Activated CD4-positive, alpha-beta T cell treated with anti-CD3 and anti-CD28 coated beads for 36 hours (primary cell): ENCODE data around the gene RAB26. TPM values are rescaled to one million over a fixed set of nuclear protein-coding genes. Genes with fewer than 3 reads are reported as not detected.

ENCODE experiments used
- ATAC-seq: fragments of 200-7000 bp; cut with Tn5 transposase; one replicate; pipeline ENCODE4 v1.10.0; 2021; ENCODE audit warnings: mild to moderate bottlenecking, moderate library complexity
- CTCF ChIA-PET: fragments of 350-600 bp; sonication (Branson Sonifier 250); formaldehyde crosslinking; loops from one replicate; lab custom pipeline; 2021; ENCODE audit warnings: antibody characterized with exemption; lab: Charles Lee
- POLR2A ChIA-PET: fragments of 350-600 bp; sonication (Branson Sonifier 250); formaldehyde crosslinking; loops from one replicate; lab custom pipeline; 2021; ENCODE audit warnings: antibody characterized with exemption, inconsistent platforms; lab: Charles Lee
- DNase-seq: peaks from one replicate; pipeline ENCODE4 v3.0.0-alpha.2; 2020
- H3K27ac Mint-ChIP-seq: one replicate; pipeline ENCODE4 v1.8.0; 2021; ENCODE audit warnings: mixed read lengths
- H3K27me3 Mint-ChIP-seq: one replicate; pipeline ENCODE4 v1.8.0; 2021; ENCODE audit warnings: mixed read lengths
- H3K36me3 Mint-ChIP-seq: one replicate; pipeline ENCODE4 v1.8.0; 2021; ENCODE audit warnings: low read depth, mixed read lengths
- H3K4me1 Mint-ChIP-seq: one replicate; pipeline ENCODE4 v1.8.0; 2021; ENCODE audit warnings: mixed read lengths
- H3K4me3 Mint-ChIP-seq: one replicate; pipeline ENCODE4 v1.8.0; 2021; ENCODE audit warnings: mild to moderate bottlenecking, moderate library complexity, mixed read lengths
- H3K9me3 Mint-ChIP-seq: one replicate; pipeline ENCODE4 v1.8.0; 2021; ENCODE audit warnings: low read depth, mixed read lengths
- intact Hi-C, 2 experiments: fragments of 100-400 bp; cut with DNase I in 1 of 2; cut with micrococcal nuclease in 1 of 2; formaldehyde crosslinking; loops; one replicate each; pipeline versions ENCODE4 v1.14.2 to v1.15.1; 2022 to 2024; cut with DNase I, micrococcal nuclease
- total RNA-seq, 2 experiments: library from RNA; stranded (reverse); gene quantifications; one replicate each; pipeline ENCODE4 v1.2.3, GENCODE V29; 2021

RAB26 gene
- total RNA-seq, 2 experiments from 2014 or later, result 0.21 TPM; not detected in 1

GRCh38 chr16:2176047-2176446 is 27.6 kb downstream of the RAB26 start:
- H3K4me3 Mint-ChIP-seq, result no peak overlapping the region
- intact Hi-C loops, result no loop called here
- POLR2A ChIA-PET, result no interaction called here
- CTCF ChIA-PET, result no interaction called here
- H3K9me3 Mint-ChIP-seq, result no peaks in the 10 kb centered on the region
- no peaks in the 10 kb centered on the region for H3K27me3 Mint-ChIP-seq
- no peaks in the 10 kb centered on the region for H3K4me1 Mint-ChIP-seq
- ATAC-seq (no peak), DNase-seq (no peak)
- peaks cover 18% of the 10 kb centered on the region for H3K36me3 Mint-ChIP-seq
- no peak overlapping the region for H3K27ac Mint-ChIP-seq

- no peak for DNase-seq
- H3K9me3 Mint-ChIP-seq, result no peaks in the 10 kb centered on the region
- no peak overlapping the region for H3K4me3 Mint-ChIP-seq
- H3K27me3 Mint-ChIP-seq, result no peaks in the 10 kb centered on the region
- CTCF ChIA-PET, result no interaction called here
- intact Hi-C loops, result no loop called here
- H3K36me3 Mint-ChIP-seq, result peaks cover 18% of the 10 kb centered on the region
- no peak overlapping the region for H3K27ac Mint-ChIP-seq
- POLR2A ChIA-PET, result no interaction called here
- H3K4me1 Mint-ChIP-seq, result no peaks in the 10 kb centered on the region
- no peak for ATAC-seq
These were observed 28.7 kb downstream of the RAB26 start for GRCh38 chr16:2177101-2177500.

- Mint-ChIP-seq H3K36me3 (peaks cover 18% of the 10 kb centered on the region), H3K27ac (no peak overlapping the region), H3K4me3 (no peak overlapping the region), H3K27me3 (no peaks in the 10 kb centered on the region), H3K9me3 (no peaks in the 10 kb centered on the region), H3K4me1 (no peaks in the 10 kb centered on the region)
- DNase-seq, result no peak
- ChIA-PET POLR2A (no interaction called here), CTCF (no interaction called here)
- intact Hi-C loops, result no loop called here
- no peak for ATAC-seq
These were observed 29.1 kb downstream of the RAB26 start for GRCh38 chr16:2177561-2177960.

- H3K9me3 Mint-ChIP-seq, result no peaks in the 10 kb centered on the region
- DNase-seq, result peak; percentile 70
- H3K27ac Mint-ChIP-seq, result no peak overlapping the region
These were observed 30.1 kb downstream of the RAB26 start for GRCh38 chr16:2178321-2179106.

GRCh38 chr16:2179107-2179501 is 30.7 kb downstream of the RAB26 start:
- H3K4me1 Mint-ChIP-seq, result no peaks in the 10 kb centered on the region
- ATAC-seq (no peak), DNase-seq (no peak)
- no peaks in the 10 kb centered on the region for H3K27me3 Mint-ChIP-seq
- POLR2A ChIA-PET, result no interaction called here
- no peak overlapping the region for H3K4me3 Mint-ChIP-seq
- H3K36me3 Mint-ChIP-seq, result peaks cover 12% of the 10 kb centered on the region
- CTCF ChIA-PET, result no interaction called here
- intact Hi-C loops, result no loop called here
- H3K9me3 Mint-ChIP-seq, result no peaks in the 10 kb centered on the region
- H3K27ac Mint-ChIP-seq, result no peak overlapping the region

More at GRCh38 chr16:2178321-2179106, 30.1 kb downstream of the RAB26 start:
- no peak overlapping the region for H3K4me3 Mint-ChIP-seq
- ChIA-PET CTCF (no interaction called here), POLR2A (no interaction called here)
- H3K27me3 Mint-ChIP-seq, result no peaks in the 10 kb centered on the region
- H3K36me3 Mint-ChIP-seq, result peaks cover 16% of the 10 kb centered on the region
- ATAC-seq, result peak; percentile 80
- intact Hi-C loops, result loop anchor here in 1 of 2 experiments (1.0 kb wide), 4 partner anchors 27 to 359 kb away; partner anchors contain the start of genes E4F1 and MLST8
- no peaks in the 10 kb centered on the region for H3K4me1 Mint-ChIP-seq

GRCh38 chr16:2179576-2179975 is 31.2 kb downstream of the RAB26 start:
- intact Hi-C loops, result no loop called here
- DNase-seq, result no peak
- H3K27ac Mint-ChIP-seq, result no peak overlapping the region
- CTCF ChIA-PET, result no interaction called here
- no peaks in the 10 kb centered on the region for H3K4me1 Mint-ChIP-seq
- POLR2A ChIA-PET, result no interaction called here
- H3K36me3 Mint-ChIP-seq, result peaks cover 8% of the 10 kb centered on the region
- no peaks in the 10 kb centered on the region for H3K27me3 Mint-ChIP-seq
- no peaks in the 10 kb centered on the region for H3K9me3 Mint-ChIP-seq
- ATAC-seq, result no peak
- H3K4me3 Mint-ChIP-seq, result no peak overlapping the region

- H3K4me1 Mint-ChIP-seq, result no peaks in the 10 kb centered on the region
- no peak for ATAC-seq
- ChIA-PET POLR2A (no interaction called here), CTCF (no interaction called here)
- H3K9me3 Mint-ChIP-seq, result no peaks in the 10 kb centered on the region
- peaks cover 8% of the 10 kb centered on the region for H3K36me3 Mint-ChIP-seq
- no peak overlapping the region for H3K27ac Mint-ChIP-seq
- H3K27me3 Mint-ChIP-seq, result no peaks in the 10 kb centered on the region
- H3K4me3 Mint-ChIP-seq, result no peak overlapping the region
- no peak for DNase-seq
- intact Hi-C loops, result no loop called here
These were observed 32.0 kb downstream of the RAB26 start for GRCh38 chr16:2180461-2180860.

GRCh38 chr16:2180962-2181923 is 32.8 kb downstream of the RAB26 start:
- H3K4me3 Mint-ChIP-seq, result no peak overlapping the region

GRCh38 chr16:2181952-2182351 is 33.5 kb downstream of the RAB26 start:
- ChIA-PET CTCF (no interaction called here), POLR2A (interaction anchor here (1.4 kb wide), 1 partner anchor 26 kb away, joined by 6 read pairs; the partner anchor contains the start of gene TRAF7)
- no peaks in the 10 kb centered on the region for H3K9me3 Mint-ChIP-seq
- H3K4me3 Mint-ChIP-seq, result no peak overlapping the region
- DNase-seq (no peak), ATAC-seq (no peak)
- H3K27ac Mint-ChIP-seq, result no peak overlapping the region
- H3K27me3 Mint-ChIP-seq, result no peaks in the 10 kb centered on the region
- H3K36me3 Mint-ChIP-seq, result peaks cover 3% of the 10 kb centered on the region
- no peaks in the 10 kb centered on the region for H3K4me1 Mint-ChIP-seq
- intact Hi-C loops, result no loop called here

More at GRCh38 chr16:2180962-2181923, 32.8 kb downstream of the RAB26 start:
- peak; percentile 23 for DNase-seq
- peaks cover 4% of the 10 kb centered on the region for H3K36me3 Mint-ChIP-seq
- no peak for ATAC-seq
- ChIA-PET CTCF (no interaction called here), POLR2A (interaction anchor here (0.5 to 1.4 kb wide), 2 partner anchors 26 to 121 kb away, joined by 3 to 6 read pairs; partner anchors contain the start of gene TRAF7)
- no peaks in the 10 kb centered on the region for H3K27me3 Mint-ChIP-seq
- intact Hi-C loops, result no loop called here
- no peaks in the 10 kb centered on the region for H3K9me3 Mint-ChIP-seq
- H3K4me1 Mint-ChIP-seq, result no peaks in the 10 kb centered on the region
- no peak overlapping the region for H3K27ac Mint-ChIP-seq

GRCh38 chr16:2183671-2184070 is 35.2 kb downstream of the RAB26 start:
- Mint-ChIP-seq H3K27me3 (no peaks in the 10 kb centered on the region), H3K27ac (no peak overlapping the region), H3K4me1 (no peaks in the 10 kb centered on the region), H3K36me3 (no peaks in the 10 kb centered on the region), H3K9me3 (no peaks in the 10 kb centered on the region), H3K4me3 (no peak overlapping the region)
- no peak for DNase-seq
- POLR2A ChIA-PET, result no interaction called here
- ATAC-seq, result no peak
- CTCF ChIA-PET, result no interaction called here
- intact Hi-C loops, result no loop called here

GRCh38 chr16:2184346-2184745 is 35.9 kb downstream of the RAB26 start:
- ChIA-PET CTCF (no interaction called here), POLR2A (no interaction called here)
- no peak overlapping the region for H3K27ac Mint-ChIP-seq
- no peaks in the 10 kb centered on the region for H3K27me3 Mint-ChIP-seq
- H3K36me3 Mint-ChIP-seq, result no peaks in the 10 kb centered on the region
- no peak overlapping the region for H3K4me3 Mint-ChIP-seq
- ATAC-seq (no peak), DNase-seq (no peak)
- no peaks in the 10 kb centered on the region for H3K9me3 Mint-ChIP-seq
- intact Hi-C loops, result no loop called here
- H3K4me1 Mint-ChIP-seq, result no peaks in the 10 kb centered on the region
